NCI-H2107 treated with DMSO at 0.1 percent for 48 hours (cell line): ENCODE results near the gene TLX2.
"Not testable (repeated sequence)": the region's sequence is repeated elsewhere in the genome, so short reads cannot be mapped to it uniquely, and the experiment has no call there.

Experiments used
- DNase-seq: peaks from one replicate; lab custom pipeline; 2025; ENCODE audit not compliant: unreplicated experiment; lab: John Stamatoyannopoulos, UW

The TLX2 gene

DNA sequence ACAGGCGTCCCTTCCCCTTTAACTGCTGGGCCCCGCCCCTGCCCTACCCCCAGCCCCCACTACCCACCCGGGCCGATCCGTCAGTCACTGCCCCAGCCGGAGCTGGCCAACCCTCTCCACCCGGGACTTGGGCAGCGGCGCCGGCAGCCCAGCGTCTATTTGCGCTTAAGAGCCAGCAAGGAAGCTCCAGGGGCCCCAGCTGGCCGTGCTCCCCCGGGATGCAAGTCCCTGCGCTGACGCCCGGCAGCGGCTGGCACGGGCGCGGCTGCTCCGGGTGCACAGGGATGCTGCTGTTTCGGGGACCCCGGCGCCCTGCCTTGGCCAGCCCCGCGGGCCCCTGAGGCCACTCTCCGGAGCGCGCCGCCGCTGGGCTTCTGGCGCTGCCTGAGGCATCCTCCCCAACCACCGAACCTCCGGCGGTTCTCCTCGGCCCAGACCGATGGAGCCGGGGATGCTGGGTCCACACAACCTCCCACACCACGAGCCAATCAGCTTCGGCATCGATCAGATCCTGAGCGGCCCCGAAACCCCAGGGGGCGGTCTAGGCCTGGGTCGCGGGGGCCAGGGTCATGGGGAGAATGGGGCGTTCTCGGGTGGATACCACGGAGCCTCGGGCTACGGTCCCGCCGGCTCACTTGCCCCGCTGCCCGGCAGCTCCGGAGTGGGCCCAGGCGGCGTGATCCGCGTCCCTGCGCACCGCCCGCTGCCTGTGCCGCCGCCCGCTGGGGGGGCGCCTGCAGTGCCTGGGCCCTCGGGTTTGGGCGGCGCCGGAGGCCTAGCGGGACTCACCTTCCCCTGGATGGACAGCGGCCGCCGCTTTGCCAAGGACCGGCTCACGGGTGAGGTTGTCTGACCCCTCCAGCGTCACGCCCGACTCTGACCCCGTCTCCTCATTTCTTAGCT is at the start of gene TLX2:
Gene TLX2 (plus strand): TSS at position 83 of the 903 bp plus-strand sequence. CDS start 357 bp downstream, at position 440.
- no peak for DNase-seq

GRCh38 chr2:74470742-74471141 is 43.5 kb upstream of the TLX2 start:
- not testable (repeated sequence) for DNase-seq

GRCh38 chr2:74471332-74472065 is 42.8 kb upstream of the TLX2 start:
- no peak for DNase-seq

- peak; percentile 60 for DNase-seq
Measured at GRCh38 chr2:74472086-74472944, 41.9 kb upstream of the TLX2 start, which contains the start of gene MRPL53. Gene MRPL53 (minus strand): TSS chr2:74472680. CDS start chr2:74472660, 20 bp downstream.

GRCh38 chr2:74472945-74473258 is 41.3 kb upstream of the TLX2 start:
- no peak for DNase-seq

DNA sequence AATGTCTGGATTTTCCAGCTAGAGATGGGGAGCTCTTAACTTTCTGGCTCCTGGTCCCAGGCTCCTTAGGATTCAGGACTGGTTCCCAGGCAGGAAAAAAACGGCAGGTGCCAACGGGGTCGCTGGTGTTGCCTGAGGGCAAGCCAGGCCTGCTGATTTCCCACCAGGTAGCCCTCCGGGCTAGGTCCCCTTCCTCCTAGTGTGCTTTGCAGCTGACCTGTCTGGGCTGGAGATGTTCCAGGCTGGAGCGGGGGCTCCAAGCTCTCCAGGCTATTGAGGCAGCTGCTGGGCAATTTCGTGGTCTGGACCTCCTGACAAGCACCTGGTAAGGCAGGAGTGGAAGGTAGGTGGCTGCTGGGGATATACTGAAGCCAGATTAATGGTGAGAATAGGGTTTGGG is 39.8 kb upstream of the TLX2 start:
- DNase-seq, result no peak

- DNase-seq, result no peak
Measured at GRCh38 chr2:74474899-74475298, 39.4 kb upstream of the TLX2 start.

GRCh38 chr2:74481431-74481830 is 32.8 kb upstream of the TLX2 start:
- DNase-seq, result no peak

- DNase-seq, result no peak
Measured at GRCh38 chr2:74481961-74482800, 32.1 kb upstream of the TLX2 start.

DNA sequence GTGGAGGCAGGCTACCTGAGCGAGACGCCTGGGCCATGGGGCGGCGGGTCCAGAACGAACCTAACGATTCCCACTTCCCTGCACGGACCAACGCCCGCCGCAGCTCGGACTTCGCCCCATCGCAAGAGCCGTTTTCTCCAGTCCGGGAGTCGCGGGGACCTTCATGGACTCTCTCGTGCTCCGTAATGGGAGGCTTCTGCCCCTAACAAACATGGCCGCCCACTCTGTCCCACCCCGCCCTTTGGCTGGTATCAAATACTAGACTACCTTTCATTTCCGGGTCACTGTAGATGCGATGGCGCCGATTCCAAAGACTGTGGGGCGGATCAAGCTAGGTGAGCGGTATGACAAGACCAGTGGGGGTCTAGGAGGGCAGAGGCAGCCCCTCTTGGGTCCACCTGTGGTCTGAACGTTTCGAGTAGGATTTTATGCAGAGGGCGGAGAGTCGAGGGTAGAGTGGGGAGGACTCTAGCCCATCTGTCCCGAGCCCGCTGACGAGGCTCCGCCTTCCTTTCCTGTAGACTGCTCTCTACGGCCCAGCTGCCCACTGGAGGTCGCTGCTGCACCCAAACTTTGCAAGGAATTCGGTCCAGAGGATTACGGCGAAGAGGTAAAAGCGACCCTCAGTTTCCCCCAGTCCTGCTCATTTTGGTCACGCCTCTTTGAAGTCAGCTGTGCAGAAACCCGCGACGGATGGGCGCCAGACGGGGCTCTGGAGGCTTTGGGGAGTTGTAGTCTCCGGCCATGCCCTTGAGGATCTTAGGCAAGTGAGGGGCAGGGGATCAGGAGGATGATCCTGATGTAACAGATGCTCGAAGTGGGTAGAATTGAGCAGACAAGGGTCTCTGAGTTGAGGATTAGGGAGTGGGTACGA is 31.2 kb upstream of the TLX2 start, which contains the start of the genes CCDC142 and TTC31:
Gene CCDC142 (minus strand): TSS at position 198 of the 874 bp plus-strand sequence. CDS start 161 bp downstream, at position 37.
Gene TTC31 (plus strand): TSS at position 281 of the 874 bp plus-strand sequence. CDS start 15 bp downstream, at position 296.
- DNase-seq, result peak; percentile 97

- DNase-seq, result not testable (repeated sequence)
Measured at GRCh38 chr2:74483675-74484164, 30.5 kb upstream of the TLX2 start.

GRCh38 chr2:74486141-74486540 is 28.1 kb upstream of the TLX2 start:
- DNase-seq, result no peak

- no peak for DNase-seq
Measured at GRCh38 chr2:74488643-74489481, 25.4 kb upstream of the TLX2 start.

- no peak for DNase-seq
Measured at GRCh38 chr2:74489906-74490305, 24.3 kb upstream of the TLX2 start.

GRCh38 chr2:74491648-74492544 is 22.4 kb upstream of the TLX2 start:
- DNase-seq, result no peak

DNA sequence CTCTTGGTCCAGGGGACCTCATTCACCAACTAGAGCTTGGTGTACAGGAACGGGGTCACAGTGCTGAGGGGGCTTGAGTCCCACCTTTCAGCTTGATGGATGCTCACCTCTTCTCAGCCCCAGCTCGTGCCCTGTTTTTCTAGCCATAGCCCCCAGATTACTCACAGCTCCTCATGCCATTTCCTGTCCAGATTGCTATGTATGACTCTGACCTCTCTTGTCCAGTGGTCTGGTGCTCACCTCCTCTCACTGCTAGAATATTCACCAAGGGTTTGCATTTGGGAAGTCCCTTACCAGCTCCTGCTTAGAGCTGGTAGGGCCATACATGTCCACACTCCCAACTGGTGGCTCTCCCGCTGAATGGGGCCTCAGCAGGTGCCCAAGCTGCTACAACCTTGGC is 20.7 kb upstream of the TLX2 start:
- DNase-seq, result no peak

DNA sequence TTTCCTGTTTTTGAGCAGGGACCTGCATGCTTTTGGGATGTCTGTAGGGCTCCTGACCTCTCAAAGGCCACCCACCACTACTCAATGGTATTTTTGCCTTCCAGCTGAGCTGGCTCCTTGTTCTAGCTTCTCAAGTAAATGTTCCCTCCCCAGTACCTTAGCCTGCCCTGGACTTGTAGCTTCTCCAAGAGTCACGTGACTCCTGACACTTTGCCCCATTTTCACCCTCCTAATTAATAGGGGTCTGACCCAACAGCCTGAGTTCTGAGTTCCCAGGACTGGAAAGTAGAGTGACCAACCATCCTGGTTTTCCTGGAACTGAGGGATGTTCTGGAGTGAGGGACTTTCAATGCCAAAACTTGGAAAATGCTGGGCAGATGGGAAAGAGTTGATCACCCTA is 18.8 kb upstream of the TLX2 start:
- DNase-seq, result no peak
